Cardiac fibroblast (primary cell): Measurements from ENCODE around the gene NMNAT3.

ENCODE experiments used
- DNase-seq, 2 donors: peaks; one replicate each; pipeline versions ENCODE4 v3.0.0 to v3.0.0-alpha.2; 2010; ENCODE audit warnings: low read depth in 2 of 2
- H3K4me3 ChIP-seq, 2 donors: replicated peaks in 1 of 2; 1 replicate in 1 of 2; 2 replicates in 1 of 2; pipeline ENCODE4 v1.5.1; 2011; ENCODE audit warnings: low read depth in 2 of 2, low read length in 2 of 2, mild to moderate bottlenecking in 2 of 2, moderate library complexity in 1 of 2
- TF ChIP-seq, protein P1 (sequence below): IDR thresholded peaks from one replicate; pipeline ENCODE4 v1.5.1; 2011; ENCODE audit warnings: low read depth, mild to moderate bottlenecking, low read length, inconsistent platforms

The NMNAT3 gene

DNA sequence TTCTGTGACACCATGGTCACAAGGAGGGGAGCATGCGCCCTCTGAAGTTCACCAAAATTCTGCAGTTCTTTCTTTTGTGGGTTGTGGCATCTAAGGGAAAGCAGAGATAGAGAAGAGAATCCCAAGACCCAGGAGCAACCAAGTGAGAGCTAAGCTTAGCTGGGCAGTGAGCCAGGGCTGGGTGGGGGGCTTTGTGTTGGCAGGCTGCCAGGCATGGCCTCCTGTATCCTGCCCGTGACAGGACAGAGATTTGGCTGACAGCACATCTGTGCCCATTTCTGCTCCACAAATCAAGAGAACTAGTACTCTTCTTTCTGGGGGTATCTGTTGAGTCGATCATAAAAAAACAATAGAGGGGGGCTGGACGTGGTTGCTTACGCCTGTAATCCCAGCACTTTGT, 66.2 kb downstream of the NMNAT3 start:
- no peak for DNase-seq
- TF ChIP-seq, protein P1, sequence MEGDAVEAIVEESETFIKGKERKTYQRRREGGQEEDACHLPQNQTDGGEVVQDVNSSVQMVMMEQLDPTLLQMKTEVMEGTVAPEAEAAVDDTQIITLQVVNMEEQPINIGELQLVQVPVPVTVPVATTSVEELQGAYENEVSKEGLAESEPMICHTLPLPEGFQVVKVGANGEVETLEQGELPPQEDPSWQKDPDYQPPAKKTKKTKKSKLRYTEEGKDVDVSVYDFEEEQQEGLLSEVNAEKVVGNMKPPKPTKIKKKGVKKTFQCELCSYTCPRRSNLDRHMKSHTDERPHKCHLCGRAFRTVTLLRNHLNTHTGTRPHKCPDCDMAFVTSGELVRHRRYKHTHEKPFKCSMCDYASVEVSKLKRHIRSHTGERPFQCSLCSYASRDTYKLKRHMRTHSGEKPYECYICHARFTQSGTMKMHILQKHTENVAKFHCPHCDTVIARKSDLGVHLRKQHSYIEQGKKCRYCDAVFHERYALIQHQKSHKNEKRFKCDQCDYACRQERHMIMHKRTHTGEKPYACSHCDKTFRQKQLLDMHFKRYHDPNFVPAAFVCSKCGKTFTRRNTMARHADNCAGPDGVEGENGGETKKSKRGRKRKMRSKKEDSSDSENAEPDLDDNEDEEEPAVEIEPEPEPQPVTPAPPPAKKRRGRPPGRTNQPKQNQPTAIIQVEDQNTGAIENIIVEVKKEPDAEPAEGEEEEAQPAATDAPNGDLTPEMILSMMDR, result no peak
- H3K4me3 ChIP-seq, result no peak overlapping the region

DNA sequence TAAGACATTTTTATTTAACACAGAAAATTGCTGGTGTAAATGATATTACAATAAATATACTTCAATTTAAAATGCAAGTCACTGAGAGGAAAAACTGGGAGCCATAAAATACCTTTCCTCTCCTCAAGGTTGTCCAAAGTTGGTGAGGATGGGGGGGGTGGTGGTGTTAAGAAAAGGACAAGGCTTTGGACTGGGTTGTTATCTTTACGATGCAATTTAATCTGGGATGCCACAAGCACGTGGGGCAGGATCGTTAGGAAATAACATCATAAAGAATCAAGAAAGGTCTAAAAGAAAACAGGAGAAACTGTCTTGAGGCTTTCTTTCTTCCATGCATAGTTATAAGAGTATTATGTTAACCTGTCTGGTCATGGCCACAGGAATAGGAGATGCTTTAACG, 66.9 kb downstream of the NMNAT3 start:
- TF ChIP-seq, protein P1, result no peak
- DNase-seq, result no peak
- H3K4me3 ChIP-seq, result no peak overlapping the region

DNA sequence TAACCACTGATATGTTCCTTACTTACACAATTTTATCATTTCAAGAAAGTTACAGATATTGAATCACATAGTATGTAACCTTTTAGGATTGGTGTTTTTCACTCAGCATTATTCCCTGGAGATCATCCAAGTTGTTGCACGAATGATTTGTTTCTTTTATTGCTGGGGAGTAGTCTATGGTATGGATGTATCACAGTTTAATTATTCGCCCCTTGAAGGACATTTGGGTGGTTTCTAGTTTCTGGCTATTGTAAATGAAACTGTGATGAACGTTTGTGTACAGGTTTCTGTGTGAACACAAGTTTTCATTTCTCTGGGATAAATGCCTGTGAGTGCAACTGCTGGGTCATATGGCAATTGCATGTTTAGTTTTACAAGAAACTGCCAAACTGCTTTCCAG, 68.8 kb downstream of the NMNAT3 start:
- no peak for DNase-seq
- no peak overlapping the region for H3K4me3 ChIP-seq
- TF ChIP-seq, protein P1, result no peak

DNA sequence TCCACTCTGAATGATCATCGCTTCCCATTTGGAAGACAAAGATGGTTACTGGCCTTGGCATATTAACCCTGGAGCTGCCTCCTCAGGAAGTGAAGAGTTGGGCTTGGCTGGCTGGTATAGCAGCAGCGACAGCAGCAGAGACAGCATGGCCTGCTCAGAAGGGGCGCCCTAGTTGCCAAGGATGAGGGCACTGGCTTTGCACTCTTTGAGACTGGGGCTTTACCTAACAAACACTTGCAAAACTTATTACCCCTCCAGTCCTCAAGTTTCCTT, 69.7 kb downstream of the NMNAT3 start:
- H3K4me3 ChIP-seq, result no peak overlapping the region
- TF ChIP-seq, protein P1, result no peak
- DNase-seq, result no peak

DNA sequence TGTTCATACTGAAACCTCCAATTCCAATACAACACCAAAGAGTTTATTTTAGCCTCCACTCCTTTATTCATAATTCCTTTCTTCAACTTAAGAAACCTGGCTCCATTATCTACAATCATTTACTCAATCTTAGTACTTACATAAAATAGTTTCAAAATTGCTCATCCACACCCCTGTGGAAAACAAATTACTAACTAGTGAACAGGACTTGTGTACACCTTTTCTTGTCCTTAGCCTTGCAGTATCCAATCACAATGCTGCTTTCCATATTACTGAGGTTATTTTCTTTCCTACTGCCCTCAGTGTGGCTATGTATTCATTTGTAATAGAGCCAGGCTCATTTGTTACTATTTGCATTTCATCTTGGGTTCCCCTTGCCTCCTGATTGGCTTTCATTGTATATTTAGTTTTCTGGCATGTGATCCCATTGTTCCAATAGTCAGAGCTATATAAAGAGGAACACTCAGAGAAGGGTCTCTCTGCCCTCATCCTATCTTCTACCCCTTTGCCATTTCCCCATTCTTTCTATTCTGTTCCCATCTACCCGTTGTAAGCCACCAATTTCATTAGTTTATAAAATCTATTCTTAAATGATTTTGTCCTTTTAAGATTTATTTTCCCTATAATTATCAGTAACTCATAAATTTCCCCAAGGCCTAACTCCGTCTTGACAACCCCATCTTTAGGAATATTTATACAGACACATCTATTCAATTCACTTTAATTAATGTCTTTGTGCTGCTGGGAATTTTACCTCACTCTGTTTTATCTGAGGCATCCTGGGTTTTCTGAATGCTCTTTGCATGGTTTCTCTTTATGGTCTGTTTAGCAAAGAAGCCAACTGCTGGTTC, 70.3 kb downstream of the NMNAT3 start:
- no peak overlapping the region for H3K4me3 ChIP-seq
- no peak for DNase-seq
- TF ChIP-seq, protein P1, result no peak

DNA sequence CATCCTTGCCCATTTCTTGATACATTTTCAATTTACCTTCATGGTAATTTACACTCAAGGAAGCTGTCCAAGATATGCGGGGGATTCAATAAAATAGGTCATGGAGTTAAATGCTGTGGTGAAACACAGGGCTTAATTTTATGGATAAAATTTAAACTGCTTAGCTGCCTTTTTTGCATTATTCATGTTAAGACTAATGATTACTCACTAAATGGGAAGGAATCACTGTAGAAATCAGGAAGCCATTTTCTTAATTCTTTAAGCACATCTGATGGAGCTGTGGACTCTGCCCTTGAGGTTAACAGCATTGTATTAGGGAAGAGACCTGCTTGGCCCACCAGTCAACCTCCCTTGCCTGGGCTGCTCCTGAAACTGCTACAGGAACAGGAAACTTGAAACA, 75.8 kb downstream of the NMNAT3 start:
- TF ChIP-seq, protein P1, result no peak
- H3K4me3 ChIP-seq, result no peak overlapping the region
- no peak for DNase-seq
